PFSK-1 (cell line): ENCODE measurements around the gene PPP2R5B.

Source experiments
- POLR2AphosphoS5 ChIP-seq: IDR thresholded peaks from 2 replicates; pipeline ENCODE4 v1.6.1; 2012; ENCODE audit warnings: low read depth, mild to moderate bottlenecking, control low read depth, low read length, moderate library complexity
- SIN3A ChIP-seq: IDR thresholded peaks from 2 replicates; pipeline ENCODE4 v1.6.1; 2012; ENCODE audit warnings: mild to moderate bottlenecking, low read length, moderate library complexity, borderline replicate concordance; ENCODE audit not compliant: insufficient read depth

GRCh38 chr11:64915376-64915887, 9.1 kb upstream of the PPP2R5B start:
- no peak for TF ChIP-seq POLR2AphosphoS5
- TF ChIP-seq SIN3A, result no peak
